GM12878 (cell line): ENCODE results near the gene TBC1D8B. TPM values are rescaled to one million over a fixed set of nuclear protein-coding genes. Genes with fewer than 3 reads are reported as not detected.

Experiments
- ATAC-seq: fragments of 200-7000 bp; cut with Tn5 transposase; 3 replicates; pipeline ENCODE4 v1.9.1; 2020; ENCODE audit warnings: mild to moderate bottlenecking, moderate library complexity
- BruUV-seq: library from RNA; stranded (reverse); fragments of 400-500 nt; replicated peaks from 2 replicates; lab custom pipeline; 2021; lab: Mats Ljungman, UMichigan
- CTCF ChIA-PET: fragments of 300-600 bp; sonication (Branson Sonifier 250); formaldehyde crosslinking; extraction: SDS; loops from one replicate; lab custom pipeline; 2021; ENCODE audit warnings: inconsistent platforms; lab: Yijun Ruan, JAX
- POLR2A ChIA-PET: fragments of 350-600 bp; formaldehyde crosslinking; extraction: SDS; loops from one replicate; lab custom pipeline; 2021; ENCODE audit warnings: inconsistent platforms; lab: Charles Lee
- RAD21 ChIA-PET: fragments of 300-600 bp; sonication (Branson Sonifier 250); formaldehyde crosslinking; loops from one replicate; lab custom pipeline; 2023; ENCODE audit warnings: antibody characterized with exemption; ENCODE audit not compliant: unreplicated experiment; lab: Charles Lee
- SMC1A ChIA-PET: fragments of 300-600 bp; sonication (Branson Sonifier 250); formaldehyde crosslinking; loops from one replicate; lab custom pipeline; 2023; ENCODE audit not compliant: unreplicated experiment, uncharacterized antibody; lab: Charles Lee
- DNase-seq: peaks from one replicate; pipeline ENCODE4 v3.0.0-alpha.2; 2011; ENCODE audit warnings: low read depth, low spot score
- FAIRE-seq: peaks from 3 replicates; lab custom pipeline; 2011; peaks lifted over from hg19 to GRCh38; lab: Jason Lieb, UNC
- H2AFZ ChIP-seq: 2 replicates; pipeline ENCODE4 v1.6.0; 2011; ENCODE audit warnings: low read depth, low read length, control low read depth; ENCODE audit not compliant: control insufficient read depth
- H3K27ac ChIP-seq: 2 replicates; pipeline ENCODE4 v1.5.1; 2011; ENCODE audit warnings: control low read depth; ENCODE audit not compliant: control insufficient read depth, insufficient read depth
- H3K27me3 ChIP-seq, 2 experiments: replicated peaks in 1 of 2; 2 replicates each; pipeline versions ENCODE4 v1.6.0 to v1.6.1; 2011; ENCODE audit warnings: low read length in 1 of 2; ENCODE audit not compliant: control insufficient read depth in 2 of 2, insufficient read depth in 2 of 2
- H3K36me3 ChIP-seq, 2 experiments: 2 replicates each; pipeline ENCODE4 v1.5.1; 2011; ENCODE audit warnings: low read length in 1 of 2; ENCODE audit not compliant: control insufficient read depth in 2 of 2, insufficient read depth in 2 of 2
- H3K4me1 ChIP-seq: 2 replicates; pipeline ENCODE4 v1.6.1; 2011; ENCODE audit warnings: mild to moderate bottlenecking, low read length, moderate library complexity, mixed read lengths; ENCODE audit not compliant: control insufficient read depth, insufficient read depth
- H3K4me2 ChIP-seq: 2 replicates; pipeline ENCODE4 v1.6.0; 2011; ENCODE audit warnings: control low read depth; ENCODE audit not compliant: control insufficient read depth, insufficient read depth
- H3K4me3 ChIP-seq: fragments of 200-600 bp; sonication (generic); 2 replicates; pipeline ENCODE4 v1.5.1; 2016
- H3K79me2 ChIP-seq: 2 replicates; pipeline ENCODE4 v1.6.0; 2011; ENCODE audit warnings: low read length; ENCODE audit not compliant: control insufficient read depth, insufficient read depth
- H3K9ac ChIP-seq: 2 replicates; pipeline ENCODE4 v1.8.0; 2011; ENCODE audit warnings: low read length, control low read depth, mixed read lengths; ENCODE audit not compliant: control insufficient read depth, insufficient read depth
- H3K9me3 ChIP-seq: replicated peaks from 3 replicates; pipeline ENCODE4 v1.5.1; 2011; ENCODE audit warnings: mild to moderate bottlenecking, low read length; ENCODE audit not compliant: control insufficient read depth, insufficient read depth
- H4K20me1 ChIP-seq: 2 replicates; pipeline ENCODE4 v1.6.0; 2011; ENCODE audit not compliant: control insufficient read depth, insufficient read depth
- RFX5 ChIP-seq: IDR thresholded peaks from 2 replicates; pipeline ENCODE4 v1.6.1; 2011; ENCODE audit warnings: low read depth, low read length, improper control_type of control experiment
- SIN3A ChIP-seq: IDR thresholded peaks from 2 replicates; pipeline ENCODE4 v1.6.1; 2012; ENCODE audit warnings: low read depth, low read length, improper control_type of control experiment
- WGBS: methylation state at CpG from one replicate; pipeline ENCODE4 v1.1.6; 2016; ENCODE audit warnings: low lambda C conversion rate; ENCODE audit not compliant: insufficient replicate concordance, insufficient coverage; ENCODE audit errors: missing lambda C conversion rate; 5-methylcytosine and 5-hydroxymethylcytosine counted together
- in situ Hi-C: fragments of 300-500 bp; cut with MboI; formaldehyde crosslinking; loops from 9 replicates; pipeline ENCODE4 v1.14.3; 2018; ENCODE audit warnings: mixed read lengths
- intact Hi-C: fragments of 100-400 bp; cut with micrococcal nuclease; formaldehyde crosslinking; loops from one replicate; pipeline ENCODE4 v1.14.2; 2022; ENCODE audit not compliant: unreplicated experiment
- polyA plus RNA-seq, 11 experiments: library from polyadenylated mRNA; depleted of rRNA in 4 of 11; unstranded in 6 of 11; stranded (reverse) in 5 of 11; fragments of >200 nt; fragmentation: Nextera tagmentation in 4 of 11; fragmentation: Illumina TruSeq in 1 of 11; extraction: Ambion mirVana in 4 of 11; extraction: Trizol in 1 of 11; gene quantifications; 1 replicate in 1 of 11; 2 replicates in 10 of 11; pipeline versions ENCODE4 v1.2.1 to v1.2.3, GENCODE V29; 2011 to 2016; ENCODE audit warnings: inconsistent platforms in 2 of 11, missing spikeins in 2 of 11, low read depth in 1 of 11
- total RNA-seq, 4 experiments: library from RNA; depleted of rRNA in 3 of 4; stranded (reverse); fragments of >200 nt in 3 of 4; fragmentation: Illumina TruSeq in 1 of 4; extraction: Trizol in 1 of 4; gene quantifications; 2 replicates each; pipeline versions ENCODE4 v1.2.1 to v1.2.3, GENCODE V29; 2013 to 2021

The TBC1D8B gene
- total and polyA plus RNA-seq, 10 of the 15 experiments (the other 5 are each of a cell fraction or from before 2014, with no cell fraction given), result 0.95 to 2.6 (median 1.6) TPM

DNA sequence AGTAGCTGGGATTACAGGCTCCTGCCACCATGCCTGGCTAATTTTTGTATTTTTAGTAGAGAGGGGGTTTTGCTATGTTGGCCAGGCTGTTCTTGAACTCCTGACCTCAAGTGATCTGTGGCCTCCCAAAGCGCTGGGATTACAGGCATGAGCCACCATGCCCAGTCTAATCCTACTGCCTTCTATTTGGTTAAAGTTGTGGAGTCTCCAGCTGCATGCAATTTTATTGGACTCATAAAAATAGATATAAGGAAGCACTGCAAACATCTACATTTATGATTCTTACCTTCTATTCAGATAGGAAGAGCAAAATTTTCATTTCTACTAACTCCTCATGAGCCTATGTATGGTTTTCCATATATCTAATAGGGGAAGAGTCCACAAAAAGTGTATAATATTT, 87.0 kb downstream of the TBC1D8B start:
- Histone ChIP-seq H3K4me1 (no peaks in the 10 kb centered on the region), H3K9me3 (no peaks in the 10 kb centered on the region), H3K9ac (no peak overlapping the region), H3K27ac (no peak overlapping the region), H3K4me3 (no peak overlapping the region), H2AFZ (no peak overlapping the region), H3K27me3 (no peaks in the 10 kb centered on the region; a peak in 1 of 4 replicates), H3K4me2 (no peak overlapping the region), H3K36me3 (no peaks in the 10 kb centered on the region), H4K20me1 (no peaks in the 10 kb centered on the region)
- in situ Hi-C loops (no loop called here), intact Hi-C loops (no loop called here)
- DNase-seq (no peak), ATAC-seq (no peak), FAIRE-seq (no peak)
- BruUV-seq, result no TSS peak
- 25% methylated on average over 1 of the region's 1 CpG for WGBS
- ChIA-PET RAD21 (no interaction called here), SMC1A (no interaction called here), CTCF (interaction anchor here (1.5 kb wide), 1 partner anchor 15 kb away, joined by 4 read pairs; no protein-coding TSS in a partner anchor)
- TF ChIP-seq SIN3A, result no peak
- TF ChIP-seq, all 136 proteins: peak for 0
- no peaks in the 10 kb centered on the region for H3K79me2 ChIP-seq
- POLR2A ChIA-PET, result no interaction called here

DNA sequence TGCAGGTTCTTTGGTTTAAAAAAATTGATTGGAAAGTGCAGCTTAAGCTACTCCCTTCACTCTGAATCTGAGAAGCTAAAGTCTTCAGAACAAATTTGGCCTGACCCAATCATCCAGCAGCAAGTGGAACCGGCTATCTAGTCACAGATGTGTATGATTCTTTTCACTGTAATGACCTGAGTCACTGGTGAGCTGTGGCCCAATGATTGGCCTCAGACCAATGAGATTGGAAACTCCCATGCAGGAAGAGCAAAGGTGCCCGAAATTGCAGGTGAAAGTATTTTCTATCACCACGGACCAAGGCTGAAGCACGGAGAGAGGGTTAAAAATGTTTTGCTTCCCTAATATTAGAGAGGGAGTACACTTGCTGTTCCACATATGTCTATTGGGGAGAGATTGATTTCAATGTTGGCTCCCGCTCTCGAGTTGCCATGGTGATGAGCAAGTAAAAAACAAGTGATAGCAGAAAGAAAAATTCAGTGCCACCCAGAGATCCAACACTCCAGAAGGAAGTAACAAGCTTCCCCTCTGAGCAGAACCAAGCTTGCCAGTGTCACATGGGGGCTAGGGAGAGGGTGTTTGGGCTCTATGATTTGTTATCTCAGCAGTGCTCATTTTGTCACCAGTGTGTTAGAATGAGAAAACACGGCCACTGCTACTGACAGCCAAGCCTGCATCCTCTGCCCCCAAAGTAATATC, 89.4 kb downstream of the TBC1D8B start:
- H3K4me1 ChIP-seq, result no peaks in the 10 kb centered on the region
- FAIRE-seq, result no peak
- H3K4me2 ChIP-seq, result no peak overlapping the region
- 22% methylated on average over 7 of the region's 7 CpGs for WGBS
- H3K9ac ChIP-seq, result no peak overlapping the region
- H3K4me3 ChIP-seq, result no peak overlapping the region
- POLR2A ChIA-PET, result no interaction called here
- DNase-seq, result no peak
- in situ Hi-C loops, result no loop called here
- RAD21 ChIA-PET, result no interaction called here
- ATAC-seq, result no peak
- H4K20me1 ChIP-seq, result no peaks in the 10 kb centered on the region
- H3K9me3 ChIP-seq, result no peaks in the 10 kb centered on the region
- H2AFZ ChIP-seq, result no peak overlapping the region
- intact Hi-C loops, result loop anchor here (5.0 to 10.0 kb wide), 3 partner anchors 413 to 1003 kb away; no protein-coding TSS in a partner anchor
- TF ChIP-seq RFX5, result no peak
- SMC1A ChIA-PET, result interaction anchor here (0.7 kb wide), 1 partner anchor 853 kb away, joined by 3 read pairs; no protein-coding TSS in a partner anchor
- no peaks in the 10 kb centered on the region; a peak in 1 of 4 replicates for H3K27me3 ChIP-seq
- H3K36me3 ChIP-seq, result no peaks in the 10 kb centered on the region
- BruUV-seq, result no TSS peak
- CTCF ChIA-PET, result interaction anchor here (0.7 to 3.6 kb wide), 6 partner anchors 16 to 967 kb away, joined by 3 to 16 read pairs (median 3); no protein-coding TSS in a partner anchor
- no peak overlapping the region for H3K27ac ChIP-seq
- H3K79me2 ChIP-seq, result no peaks in the 10 kb centered on the region
